Iris pigment epithelial cell (primary cell): ENCODE measurements around the gene MGAT5.
A peak's percentile ranks its signal among the peaks of the same experiment; 100 is the strongest.

ENCODE experiments used
- DNase-seq: peaks from one replicate; pipeline ENCODE4 v3.0.0-alpha.2; 2011; ENCODE audit warnings: low read depth

MGAT5 gene, protein sequence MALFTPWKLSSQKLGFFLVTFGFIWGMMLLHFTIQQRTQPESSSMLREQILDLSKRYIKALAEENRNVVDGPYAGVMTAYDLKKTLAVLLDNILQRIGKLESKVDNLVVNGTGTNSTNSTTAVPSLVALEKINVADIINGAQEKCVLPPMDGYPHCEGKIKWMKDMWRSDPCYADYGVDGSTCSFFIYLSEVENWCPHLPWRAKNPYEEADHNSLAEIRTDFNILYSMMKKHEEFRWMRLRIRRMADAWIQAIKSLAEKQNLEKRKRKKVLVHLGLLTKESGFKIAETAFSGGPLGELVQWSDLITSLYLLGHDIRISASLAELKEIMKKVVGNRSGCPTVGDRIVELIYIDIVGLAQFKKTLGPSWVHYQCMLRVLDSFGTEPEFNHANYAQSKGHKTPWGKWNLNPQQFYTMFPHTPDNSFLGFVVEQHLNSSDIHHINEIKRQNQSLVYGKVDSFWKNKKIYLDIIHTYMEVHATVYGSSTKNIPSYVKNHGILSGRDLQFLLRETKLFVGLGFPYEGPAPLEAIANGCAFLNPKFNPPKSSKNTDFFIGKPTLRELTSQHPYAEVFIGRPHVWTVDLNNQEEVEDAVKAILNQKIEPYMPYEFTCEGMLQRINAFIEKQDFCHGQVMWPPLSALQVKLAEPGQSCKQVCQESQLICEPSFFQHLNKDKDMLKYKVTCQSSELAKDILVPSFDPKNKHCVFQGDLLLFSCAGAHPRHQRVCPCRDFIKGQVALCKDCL

GRCh38 chr2:134253804-134254203 is at the start of gene MGAT5:
TSS of gene MGAT5 (plus strand) at chr2:134254072. CDS start at chr2:134254404, 332 bp downstream.
- DNase-seq = no peak

- DNase-seq = no peak
Observed at GRCh38 chr2:134205087-134205486, 48.8 kb upstream of the MGAT5 start.

GRCh38 chr2:134206031-134206430 is 47.8 kb upstream of the MGAT5 start:
- no peak for DNase-seq

DNA sequence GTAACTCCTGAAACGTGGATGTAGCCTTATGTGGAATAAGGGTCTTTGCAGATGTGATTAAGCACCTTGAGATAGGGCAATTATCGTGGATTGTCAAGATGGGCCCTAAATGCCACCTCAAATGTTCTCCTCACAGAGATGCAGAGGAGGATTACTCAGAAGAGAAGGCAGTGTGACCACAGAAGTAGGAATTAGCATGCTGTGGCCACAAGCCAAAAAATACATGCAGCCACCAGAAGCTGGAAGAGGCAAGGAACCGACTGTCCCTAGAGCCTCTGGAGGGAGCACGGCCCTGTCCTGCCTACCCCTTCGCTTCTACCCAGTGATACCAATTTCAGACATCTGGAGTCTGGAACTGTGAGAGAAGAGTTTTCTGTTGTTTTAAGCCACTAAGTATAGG is 47.3 kb upstream of the MGAT5 start:
- peak; percentile 71 for DNase-seq

DNA sequence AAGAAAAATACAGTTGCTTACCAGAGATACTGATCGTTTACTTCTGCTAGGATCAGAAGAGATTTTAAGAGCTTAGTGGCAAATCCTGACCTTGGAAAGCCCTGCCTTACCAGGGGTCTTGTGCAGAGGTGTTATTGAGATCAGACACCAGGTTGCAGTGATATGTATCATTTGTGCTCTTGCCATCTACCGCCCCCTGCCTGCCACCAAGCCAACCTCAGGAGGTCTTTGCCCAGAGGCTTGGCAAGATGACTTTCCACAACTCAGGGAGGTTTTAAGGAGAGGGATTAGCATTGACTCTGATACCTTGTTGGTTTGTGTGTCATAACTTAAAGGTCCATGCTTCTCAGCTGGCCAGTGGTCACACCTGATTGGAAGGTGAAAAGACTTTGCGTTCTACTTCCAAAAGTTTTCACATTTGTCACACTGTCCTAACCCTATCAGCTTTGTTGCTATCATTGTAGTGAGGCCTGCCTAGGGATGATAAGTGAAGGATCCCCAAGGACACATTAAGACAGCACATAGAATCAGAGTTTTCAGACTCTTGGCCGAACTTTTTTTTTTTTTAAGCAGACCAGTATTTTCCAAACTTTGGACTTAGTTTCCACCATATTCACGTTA is 46.2 kb upstream of the MGAT5 start:
- DNase-seq = peak; percentile 57

DNA sequence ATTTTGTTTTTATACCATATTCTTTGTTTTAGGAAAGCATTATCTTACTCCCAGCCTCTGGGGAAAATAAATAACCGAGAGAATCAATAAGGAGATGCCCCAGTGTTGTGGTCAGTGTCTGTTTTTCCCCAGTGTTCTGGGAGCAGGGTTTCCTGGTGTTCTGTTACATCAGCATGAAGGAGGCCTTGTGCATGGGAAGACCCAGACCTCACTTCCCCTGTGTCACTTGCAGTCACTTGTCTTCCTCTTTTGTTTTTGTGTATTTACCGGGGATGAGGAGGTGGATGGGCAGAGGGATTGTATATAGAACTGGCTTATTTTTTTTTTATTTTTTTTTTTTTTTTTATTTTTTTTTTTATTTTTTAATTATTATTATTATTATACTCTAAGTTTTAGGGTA is 45.0 kb upstream of the MGAT5 start:
- DNase-seq = no peak

- no peak for DNase-seq
Observed at GRCh38 chr2:134212746-134213145, 41.1 kb upstream of the MGAT5 start.

DNA sequence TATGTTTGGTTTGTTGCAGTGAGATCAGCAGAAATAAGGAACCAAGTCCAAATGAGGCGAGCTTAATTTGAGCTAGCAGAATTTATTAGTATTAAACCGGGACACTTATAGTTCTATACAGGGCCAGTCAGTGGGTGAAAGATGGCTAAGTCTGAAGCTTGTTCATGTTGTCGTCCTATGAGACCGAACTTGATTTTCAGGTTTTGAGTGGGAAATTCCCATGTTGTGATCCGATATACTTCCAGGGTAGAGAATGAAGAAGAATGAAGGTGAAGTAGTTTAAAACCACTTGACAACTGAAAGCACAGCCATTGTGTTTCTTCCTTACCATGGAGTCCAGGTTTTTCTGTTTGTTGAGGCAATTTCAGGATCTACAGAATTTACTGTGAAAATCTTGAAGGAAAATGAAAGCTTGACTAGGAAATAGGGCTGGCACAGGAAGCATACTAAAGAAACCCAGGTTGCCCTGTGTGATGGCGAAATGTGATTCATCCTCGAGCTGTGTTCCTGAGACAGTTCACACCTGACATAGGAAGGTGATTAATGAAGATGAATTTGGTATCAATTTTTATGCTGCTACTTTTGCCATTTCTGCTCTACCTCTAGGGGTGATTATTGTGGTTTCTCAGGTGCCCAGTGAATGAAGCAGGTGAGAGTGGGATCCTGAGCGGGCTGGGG is 37.6 kb upstream of the MGAT5 start:
- DNase-seq = no peak

- no peak for DNase-seq
Observed at GRCh38 chr2:134217351-134217750, 36.5 kb upstream of the MGAT5 start.

GRCh38 chr2:134217924-134218323 is 35.9 kb upstream of the MGAT5 start:
- DNase-seq = peak; percentile 78

DNA sequence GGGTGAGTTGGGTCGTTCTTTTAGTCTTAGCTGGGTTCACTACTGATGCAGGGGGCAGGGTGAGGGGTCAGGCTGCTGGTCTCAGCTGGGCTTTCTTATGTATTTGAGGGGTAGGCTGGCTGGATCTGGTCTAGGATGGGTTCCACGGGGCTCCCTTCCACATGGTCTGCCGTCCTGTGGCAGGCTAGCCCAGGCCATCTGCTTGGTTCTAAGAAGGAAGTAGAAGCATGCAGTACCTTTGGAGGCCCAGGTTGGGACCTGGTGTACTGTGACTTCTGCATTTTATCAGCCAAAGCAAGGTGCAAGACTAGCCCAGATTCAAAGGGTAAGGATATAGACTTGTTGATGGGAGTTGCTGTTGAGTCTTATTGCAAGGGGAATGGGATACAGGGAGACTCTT is 35.5 kb upstream of the MGAT5 start:
- no peak for DNase-seq

- DNase-seq = no peak
Observed at GRCh38 chr2:134218930-134219658, 34.8 kb upstream of the MGAT5 start.

DNA sequence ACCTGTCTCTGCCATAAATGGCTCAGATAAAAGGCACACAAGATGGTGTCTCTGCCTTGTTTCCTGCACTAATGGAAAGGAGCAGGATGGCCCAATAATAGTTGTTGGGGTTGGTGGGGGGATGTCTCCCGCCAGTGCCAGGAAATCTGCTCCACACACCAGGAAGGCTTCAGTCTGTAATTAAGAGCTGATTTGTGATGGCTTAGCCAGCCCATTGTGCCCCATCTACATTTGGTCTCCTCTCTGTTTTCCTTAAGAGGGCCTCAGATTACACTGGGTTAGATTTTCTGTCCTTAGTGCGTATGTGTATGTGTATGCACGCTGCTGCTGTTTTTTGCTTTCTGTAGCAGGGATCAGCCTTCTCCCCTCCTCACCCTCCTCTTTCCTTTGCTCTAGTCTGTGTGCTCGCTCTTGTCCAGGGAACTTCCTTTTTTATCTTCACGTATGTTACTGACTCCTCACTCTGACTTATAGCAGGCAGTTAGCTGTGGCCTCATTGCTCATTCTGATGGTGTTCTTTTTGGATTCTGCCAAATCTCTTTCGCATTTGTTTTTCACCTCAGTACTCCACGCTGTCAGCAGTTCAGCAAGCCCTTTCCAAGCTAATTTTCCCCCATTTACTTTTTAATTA is 33.4 kb upstream of the MGAT5 start:
- DNase-seq = no peak

DNA sequence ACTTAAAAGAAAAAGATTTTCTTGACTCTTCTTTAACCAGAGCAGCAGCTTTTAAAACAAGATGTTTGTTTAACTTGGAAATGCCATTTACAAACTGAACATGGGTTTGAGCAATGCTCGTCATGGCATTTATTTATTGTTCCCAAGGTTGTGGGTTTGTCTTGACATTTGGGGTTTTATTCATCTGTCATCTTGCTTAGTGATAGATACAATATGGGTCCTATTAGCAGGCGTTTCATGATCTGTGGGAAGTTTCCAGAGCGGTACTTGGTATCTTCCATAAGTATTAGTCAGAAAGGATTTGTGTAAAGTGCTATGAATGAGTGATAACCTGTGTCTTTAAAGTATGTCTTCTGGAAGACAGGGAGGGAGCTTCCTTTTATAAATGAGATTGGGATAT is 29.9 kb upstream of the MGAT5 start:
- DNase-seq = peak; percentile 50

GRCh38 chr2:134225173-134225572 is 28.7 kb upstream of the MGAT5 start:
- DNase-seq = no peak

DNA sequence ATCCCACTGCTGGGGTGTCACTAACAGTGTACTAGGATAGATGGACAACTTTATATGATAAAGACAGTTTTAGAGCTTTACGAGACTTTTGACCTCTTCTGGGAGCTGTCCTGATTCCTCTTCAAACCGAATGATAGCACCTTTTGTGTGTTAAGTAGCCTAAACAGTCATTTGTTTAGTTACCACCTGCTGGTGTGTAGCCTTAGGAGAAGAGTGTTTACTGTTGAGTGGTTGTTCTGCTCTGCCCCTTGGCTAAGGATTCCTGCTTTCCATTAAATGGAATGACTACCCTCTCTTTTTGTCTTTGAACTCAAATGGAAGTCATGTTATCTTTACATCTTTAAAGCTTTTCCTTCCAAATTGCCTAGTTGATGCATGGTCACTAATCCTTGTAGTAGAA is 28.0 kb upstream of the MGAT5 start:
- no peak for DNase-seq

- no peak for DNase-seq
Observed at GRCh38 chr2:134226601-134227000, 27.3 kb upstream of the MGAT5 start.

DNA sequence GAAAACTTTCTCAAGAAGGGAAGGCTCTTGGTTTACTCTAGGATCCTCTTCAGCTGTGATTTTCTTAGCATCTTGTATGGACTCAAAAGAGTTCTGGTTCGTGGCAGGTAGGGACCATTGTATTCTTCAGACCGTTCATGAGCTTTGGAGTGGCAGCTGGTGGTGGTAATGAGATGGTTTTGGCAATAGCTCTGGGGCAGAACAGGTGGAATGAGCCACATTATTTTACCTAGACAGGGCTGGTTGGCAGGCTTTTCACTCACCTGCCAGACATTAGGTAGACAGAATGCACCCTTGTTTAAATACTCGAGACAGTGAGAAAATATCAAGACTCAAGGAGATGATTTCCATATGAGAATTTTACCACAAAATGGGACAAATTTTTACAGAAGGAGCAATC is 26.2 kb upstream of the MGAT5 start:
- no peak for DNase-seq

DNA sequence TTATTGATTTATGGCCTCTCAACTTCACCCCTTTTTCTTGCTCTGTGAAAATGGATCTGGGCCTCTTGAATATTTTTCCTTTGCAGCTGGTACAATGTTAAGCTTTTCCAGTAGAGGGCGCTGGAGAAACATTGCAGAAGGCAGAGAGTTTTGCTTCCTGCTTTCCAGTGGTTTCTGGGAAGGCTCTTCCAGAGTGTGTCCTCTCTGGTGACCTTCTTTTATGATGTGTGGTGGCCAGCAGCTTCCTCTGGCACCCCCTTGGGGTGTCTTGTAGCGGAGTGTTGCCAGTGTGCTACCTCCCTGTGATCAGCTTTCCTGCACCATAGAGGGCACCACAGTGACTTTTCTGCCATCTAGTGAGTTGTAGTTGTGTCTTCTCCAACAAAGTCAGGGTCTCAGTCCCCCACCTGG is 25.4 kb upstream of the MGAT5 start:
- no peak for DNase-seq

DNA sequence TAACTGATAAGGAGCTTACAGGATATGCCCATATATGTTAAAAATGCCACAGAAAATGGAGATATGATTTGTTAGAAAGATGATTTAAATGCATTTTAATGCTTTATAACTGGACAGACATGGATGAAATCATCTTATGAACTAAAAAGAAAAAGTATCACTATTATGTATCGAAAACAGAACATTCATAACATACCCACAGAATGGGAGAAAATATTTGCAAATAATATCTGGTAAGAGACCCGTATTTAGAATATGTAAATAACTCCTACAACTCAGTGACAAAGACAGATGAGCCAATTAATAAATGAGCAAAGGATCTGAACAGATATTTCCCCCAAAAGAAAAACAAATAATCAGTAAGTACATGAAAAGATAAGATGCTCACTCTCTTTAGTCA is 24.3 kb upstream of the MGAT5 start:
- no peak for DNase-seq

GRCh38 chr2:134230885-134231284 is 23.0 kb upstream of the MGAT5 start:
- no peak for DNase-seq
